ENCODE measurements around the gene NACA.

Gene NACA

DNA sequence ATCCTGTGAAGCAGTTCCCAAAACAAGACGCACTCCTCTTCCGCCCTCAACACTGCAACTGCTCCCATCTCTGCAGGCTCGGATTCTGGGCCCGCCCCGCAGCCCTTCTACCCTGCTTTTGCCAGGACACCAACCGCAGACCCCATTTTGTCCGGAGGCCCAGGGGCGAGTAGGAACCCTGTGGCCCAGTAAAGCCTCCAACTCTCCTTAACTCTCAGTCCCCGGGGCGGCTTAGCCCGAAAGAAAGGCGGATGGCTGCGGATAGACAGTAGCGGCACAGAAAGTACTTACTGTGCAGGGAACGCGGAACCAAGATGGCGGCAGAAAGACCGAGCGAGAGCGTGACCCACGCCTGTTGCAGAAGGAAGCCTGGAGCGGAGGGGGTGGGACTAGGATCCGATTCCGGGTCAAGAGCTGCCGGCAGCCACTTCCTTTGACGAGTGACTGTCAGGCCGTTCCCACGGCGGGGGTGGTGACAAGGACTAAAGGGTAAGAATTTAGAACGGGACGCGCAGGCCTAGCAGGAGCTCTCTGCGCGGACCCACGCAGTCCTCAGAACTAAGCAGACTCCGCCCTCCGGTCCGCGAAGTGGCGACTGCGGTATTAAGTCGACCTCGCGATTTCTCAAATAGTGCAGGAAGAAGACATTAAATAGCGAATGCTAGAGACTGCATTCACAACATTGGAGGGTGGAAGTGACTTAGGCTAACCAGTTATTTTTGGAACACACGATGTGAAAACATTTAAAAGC lies at the start of gene NACA (continued):
- TF ChIP-seq, protein P1, sequence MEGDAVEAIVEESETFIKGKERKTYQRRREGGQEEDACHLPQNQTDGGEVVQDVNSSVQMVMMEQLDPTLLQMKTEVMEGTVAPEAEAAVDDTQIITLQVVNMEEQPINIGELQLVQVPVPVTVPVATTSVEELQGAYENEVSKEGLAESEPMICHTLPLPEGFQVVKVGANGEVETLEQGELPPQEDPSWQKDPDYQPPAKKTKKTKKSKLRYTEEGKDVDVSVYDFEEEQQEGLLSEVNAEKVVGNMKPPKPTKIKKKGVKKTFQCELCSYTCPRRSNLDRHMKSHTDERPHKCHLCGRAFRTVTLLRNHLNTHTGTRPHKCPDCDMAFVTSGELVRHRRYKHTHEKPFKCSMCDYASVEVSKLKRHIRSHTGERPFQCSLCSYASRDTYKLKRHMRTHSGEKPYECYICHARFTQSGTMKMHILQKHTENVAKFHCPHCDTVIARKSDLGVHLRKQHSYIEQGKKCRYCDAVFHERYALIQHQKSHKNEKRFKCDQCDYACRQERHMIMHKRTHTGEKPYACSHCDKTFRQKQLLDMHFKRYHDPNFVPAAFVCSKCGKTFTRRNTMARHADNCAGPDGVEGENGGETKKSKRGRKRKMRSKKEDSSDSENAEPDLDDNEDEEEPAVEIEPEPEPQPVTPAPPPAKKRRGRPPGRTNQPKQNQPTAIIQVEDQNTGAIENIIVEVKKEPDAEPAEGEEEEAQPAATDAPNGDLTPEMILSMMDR (tag by site-specific recombination; IDR thresholded peaks at IDR 0.05) = peak; percentile 12; the same call in 1 of the 2 replicates
- TF ChIP-seq ZNF341 (tag by site-specific recombination; IDR thresholded peaks at IDR 0.05; ENCODE audit: low read depth) (peak; percentile 100), ZNF768 (tag by site-specific recombination; IDR thresholded peaks at IDR 0.05) (no peak), ZNF155 (tag by site-specific recombination; IDR thresholded peaks at IDR 0.05) (no peak), ZNF10 (tag by site-specific recombination; IDR thresholded peaks at IDR 0.05) (peak; percentile 50; the same call in 1 of the 2 replicates), SCRT1 (tag by site-specific recombination; IDR thresholded peaks at IDR 0.05; ENCODE audit: borderline replicate concordance) (peak; percentile 99), ZNF133 (tag by site-specific recombination; IDR thresholded peaks at IDR 0.05) (no peak), ZNF776 (tag by site-specific recombination; IDR thresholded peaks at IDR 0.05; ENCODE audit: borderline replicate concordance) (no peak), ZNF548 (tag by site-specific recombination; IDR thresholded peaks at IDR 0.05) (no peak), ZNF664 (tag by site-specific recombination; IDR thresholded peaks at IDR 0.05) (no peak), ZNF621 (tag by site-specific recombination; IDR thresholded peaks at IDR 0.05) (no peak), HOXD13 (CRISPR knock-in tag; IDR thresholded peaks at IDR 0.05; ENCODE audit: borderline replicate concordance) (no peak), ZEB2 (tag by site-specific recombination; IDR thresholded peaks at IDR 0.05) (peak; percentile 82), KLF10 (tag by site-specific recombination; IDR thresholded peaks at IDR 0.05) (no peak), MEIS1 (CRISPR knock-in tag; IDR thresholded peaks at IDR 0.05; ENCODE audit: borderline replicate concordance) (no peak), BCL11B (tag by site-specific recombination; IDR thresholded peaks at IDR 0.05; ENCODE audit: low read depth) (no peak), ZNF521 (tag by site-specific recombination; IDR thresholded peaks at IDR 0.05) (no peak), ZNF184 (tag by site-specific recombination; IDR thresholded peaks at IDR 0.05) (peak; percentile 61), SP7 (tag by site-specific recombination; IDR thresholded peaks at IDR 0.05) (peak; percentile 86)
- TF ChIP-seq, protein P2, sequence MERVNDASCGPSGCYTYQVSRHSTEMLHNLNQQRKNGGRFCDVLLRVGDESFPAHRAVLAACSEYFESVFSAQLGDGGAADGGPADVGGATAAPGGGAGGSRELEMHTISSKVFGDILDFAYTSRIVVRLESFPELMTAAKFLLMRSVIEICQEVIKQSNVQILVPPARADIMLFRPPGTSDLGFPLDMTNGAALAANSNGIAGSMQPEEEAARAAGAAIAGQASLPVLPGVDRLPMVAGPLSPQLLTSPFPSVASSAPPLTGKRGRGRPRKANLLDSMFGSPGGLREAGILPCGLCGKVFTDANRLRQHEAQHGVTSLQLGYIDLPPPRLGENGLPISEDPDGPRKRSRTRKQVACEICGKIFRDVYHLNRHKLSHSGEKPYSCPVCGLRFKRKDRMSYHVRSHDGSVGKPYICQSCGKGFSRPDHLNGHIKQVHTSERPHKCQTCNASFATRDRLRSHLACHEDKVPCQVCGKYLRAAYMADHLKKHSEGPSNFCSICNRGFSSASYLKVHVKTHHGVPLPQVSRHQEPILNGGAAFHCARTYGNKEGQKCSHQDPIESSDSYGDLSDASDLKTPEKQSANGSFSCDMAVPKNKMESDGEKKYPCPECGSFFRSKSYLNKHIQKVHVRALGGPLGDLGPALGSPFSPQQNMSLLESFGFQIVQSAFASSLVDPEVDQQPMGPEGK (tag by site-specific recombination; IDR thresholded peaks at IDR 0.05) = no peak
- TF ChIP-seq, protein P3, sequence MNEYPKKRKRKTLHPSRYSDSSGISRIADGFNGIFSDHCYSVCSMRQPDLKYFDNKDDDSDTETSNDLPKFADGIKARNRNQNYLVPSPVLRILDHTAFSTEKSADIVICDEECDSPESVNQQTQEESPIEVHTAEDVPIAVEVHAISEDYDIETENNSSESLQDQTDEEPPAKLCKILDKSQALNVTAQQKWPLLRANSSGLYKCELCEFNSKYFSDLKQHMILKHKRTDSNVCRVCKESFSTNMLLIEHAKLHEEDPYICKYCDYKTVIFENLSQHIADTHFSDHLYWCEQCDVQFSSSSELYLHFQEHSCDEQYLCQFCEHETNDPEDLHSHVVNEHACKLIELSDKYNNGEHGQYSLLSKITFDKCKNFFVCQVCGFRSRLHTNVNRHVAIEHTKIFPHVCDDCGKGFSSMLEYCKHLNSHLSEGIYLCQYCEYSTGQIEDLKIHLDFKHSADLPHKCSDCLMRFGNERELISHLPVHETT (tag by site-specific recombination; IDR thresholded peaks at IDR 0.05) = peak; percentile 90
- TF ChIP-seq, protein P4, sequence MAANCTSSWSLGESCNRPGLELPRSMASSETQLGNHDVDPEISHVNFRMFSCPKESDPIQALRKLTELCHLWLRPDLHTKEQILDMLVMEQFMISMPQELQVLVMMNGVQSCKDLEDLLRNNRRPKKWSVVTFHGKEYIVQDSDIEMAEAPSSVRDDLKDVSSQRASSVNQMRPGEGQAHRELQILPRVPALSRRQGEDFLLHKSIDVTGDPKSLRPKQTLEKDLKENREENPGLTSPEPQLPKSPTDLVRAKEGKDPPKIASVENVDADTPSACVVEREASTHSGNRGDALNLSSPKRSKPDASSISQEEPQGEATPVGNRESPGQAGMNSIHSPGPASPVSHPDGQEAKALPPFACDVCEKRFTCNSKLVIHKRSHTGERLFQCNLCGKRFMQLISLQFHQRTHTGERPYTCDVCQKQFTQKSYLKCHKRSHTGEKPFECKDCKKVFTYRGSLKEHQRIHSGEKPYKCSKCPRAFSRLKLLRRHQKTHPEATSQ (tag by site-specific recombination; IDR thresholded peaks at IDR 0.05) = no peak
- TF ChIP-seq, protein P5, sequence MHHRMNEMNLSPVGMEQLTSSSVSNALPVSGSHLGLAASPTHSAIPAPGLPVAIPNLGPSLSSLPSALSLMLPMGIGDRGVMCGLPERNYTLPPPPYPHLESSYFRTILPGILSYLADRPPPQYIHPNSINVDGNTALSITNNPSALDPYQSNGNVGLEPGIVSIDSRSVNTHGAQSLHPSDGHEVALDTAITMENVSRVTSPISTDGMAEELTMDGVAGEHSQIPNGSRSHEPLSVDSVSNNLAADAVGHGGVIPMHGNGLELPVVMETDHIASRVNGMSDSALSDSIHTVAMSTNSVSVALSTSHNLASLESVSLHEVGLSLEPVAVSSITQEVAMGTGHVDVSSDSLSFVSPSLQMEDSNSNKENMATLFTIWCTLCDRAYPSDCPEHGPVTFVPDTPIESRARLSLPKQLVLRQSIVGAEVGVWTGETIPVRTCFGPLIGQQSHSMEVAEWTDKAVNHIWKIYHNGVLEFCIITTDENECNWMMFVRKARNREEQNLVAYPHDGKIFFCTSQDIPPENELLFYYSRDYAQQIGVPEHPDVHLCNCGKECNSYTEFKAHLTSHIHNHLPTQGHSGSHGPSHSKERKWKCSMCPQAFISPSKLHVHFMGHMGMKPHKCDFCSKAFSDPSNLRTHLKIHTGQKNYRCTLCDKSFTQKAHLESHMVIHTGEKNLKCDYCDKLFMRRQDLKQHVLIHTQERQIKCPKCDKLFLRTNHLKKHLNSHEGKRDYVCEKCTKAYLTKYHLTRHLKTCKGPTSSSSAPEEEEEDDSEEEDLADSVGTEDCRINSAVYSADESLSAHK (tag by site-specific recombination; IDR thresholded peaks at IDR 0.05) = peak; percentile 56
- TF ChIP-seq, protein P6, sequence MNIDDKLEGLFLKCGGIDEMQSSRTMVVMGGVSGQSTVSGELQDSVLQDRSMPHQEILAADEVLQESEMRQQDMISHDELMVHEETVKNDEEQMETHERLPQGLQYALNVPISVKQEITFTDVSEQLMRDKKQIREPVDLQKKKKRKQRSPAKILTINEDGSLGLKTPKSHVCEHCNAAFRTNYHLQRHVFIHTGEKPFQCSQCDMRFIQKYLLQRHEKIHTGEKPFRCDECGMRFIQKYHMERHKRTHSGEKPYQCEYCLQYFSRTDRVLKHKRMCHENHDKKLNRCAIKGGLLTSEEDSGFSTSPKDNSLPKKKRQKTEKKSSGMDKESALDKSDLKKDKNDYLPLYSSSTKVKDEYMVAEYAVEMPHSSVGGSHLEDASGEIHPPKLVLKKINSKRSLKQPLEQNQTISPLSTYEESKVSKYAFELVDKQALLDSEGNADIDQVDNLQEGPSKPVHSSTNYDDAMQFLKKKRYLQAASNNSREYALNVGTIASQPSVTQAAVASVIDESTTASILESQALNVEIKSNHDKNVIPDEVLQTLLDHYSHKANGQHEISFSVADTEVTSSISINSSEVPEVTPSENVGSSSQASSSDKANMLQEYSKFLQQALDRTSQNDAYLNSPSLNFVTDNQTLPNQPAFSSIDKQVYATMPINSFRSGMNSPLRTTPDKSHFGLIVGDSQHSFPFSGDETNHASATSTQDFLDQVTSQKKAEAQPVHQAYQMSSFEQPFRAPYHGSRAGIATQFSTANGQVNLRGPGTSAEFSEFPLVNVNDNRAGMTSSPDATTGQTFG (tag by site-specific recombination; IDR thresholded peaks at IDR 0.05; ENCODE audit: borderline replicate concordance) = no peak
- TF ChIP-seq, protein P7, sequence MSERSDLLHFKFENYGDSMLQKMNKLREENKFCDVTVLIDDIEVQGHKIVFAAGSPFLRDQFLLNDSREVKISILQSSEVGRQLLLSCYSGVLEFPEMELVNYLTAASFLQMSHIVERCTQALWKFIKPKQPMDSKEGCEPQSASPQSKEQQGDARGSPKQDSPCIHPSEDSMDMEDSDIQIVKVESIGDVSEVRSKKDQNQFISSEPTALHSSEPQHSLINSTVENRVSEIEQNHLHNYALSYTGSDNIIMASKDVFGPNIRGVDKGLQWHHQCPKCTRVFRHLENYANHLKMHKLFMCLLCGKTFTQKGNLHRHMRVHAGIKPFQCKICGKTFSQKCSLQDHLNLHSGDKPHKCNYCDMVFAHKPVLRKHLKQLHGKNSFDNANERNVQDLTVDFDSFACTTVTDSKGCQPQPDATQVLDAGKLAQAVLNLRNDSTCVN (tag by site-specific recombination; optimal IDR thresholded peaks at IDR 0.05) = peak; percentile 84

Data from HEK293 (cell line).